ENCODE results near the gene MEA1.

Gene MEA1

DNA sequence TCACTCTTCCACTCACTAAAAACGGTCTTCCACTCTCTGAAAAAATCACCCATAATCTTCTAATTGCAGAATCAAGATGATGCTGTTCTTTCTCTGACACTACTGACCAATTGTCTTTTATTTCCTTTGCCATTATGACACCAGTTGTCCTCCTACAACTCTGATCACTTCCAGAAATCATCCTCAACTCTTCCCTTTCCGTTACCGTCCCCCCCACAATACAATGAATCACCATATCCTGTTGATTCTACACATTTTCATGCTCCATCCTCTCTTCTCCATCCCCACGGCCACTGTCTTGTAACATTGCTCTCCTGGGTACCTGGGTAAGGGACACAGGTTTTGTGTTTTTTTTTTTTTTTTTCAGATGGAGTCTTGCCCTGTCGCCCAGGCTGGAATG is 31.9 kb downstream of the MEA1 start:
- no peak overlapping the region for H3K4me3 ChIP-seq (ENCODE audit: low read depth, low read length)
- no peak for DNase-seq (ENCODE audit: low read depth)

DNA sequence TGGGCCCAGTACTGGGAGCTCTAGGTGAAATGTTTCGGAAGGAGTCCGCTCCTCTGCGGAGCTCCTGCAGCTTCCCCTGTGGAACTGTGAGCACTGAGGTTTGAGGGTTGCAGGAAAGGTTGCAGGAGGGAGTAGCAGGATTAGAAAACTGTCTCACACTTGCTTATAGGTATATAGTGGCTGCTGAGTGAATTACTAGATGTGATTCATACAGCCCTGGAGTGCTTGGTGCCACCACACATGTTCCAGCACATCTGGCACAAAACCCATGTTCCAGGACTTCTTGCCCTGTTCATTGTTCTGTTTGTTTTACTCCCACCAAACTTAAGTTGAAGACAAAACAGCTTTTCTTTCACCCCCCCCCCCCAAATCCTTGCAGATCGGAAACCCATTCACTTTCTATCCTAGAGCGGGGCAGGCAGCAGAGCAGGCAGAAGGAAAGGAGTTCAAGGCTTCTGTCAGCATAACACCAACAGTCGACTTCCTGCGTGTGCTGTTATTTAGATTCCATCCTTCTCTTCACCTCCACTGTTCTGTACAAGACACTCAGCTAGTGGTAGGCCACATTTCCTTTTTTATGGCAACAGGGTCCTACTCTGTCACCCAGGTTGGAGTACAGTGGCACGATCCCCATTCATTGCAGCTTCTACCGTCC is 34.1 kb downstream of the MEA1 start:
- peak overlapping the region; percentile 79 for H3K4me3 ChIP-seq (ENCODE audit: low read depth, low read length)
- no peak for DNase-seq (ENCODE audit: low read depth)

DNA sequence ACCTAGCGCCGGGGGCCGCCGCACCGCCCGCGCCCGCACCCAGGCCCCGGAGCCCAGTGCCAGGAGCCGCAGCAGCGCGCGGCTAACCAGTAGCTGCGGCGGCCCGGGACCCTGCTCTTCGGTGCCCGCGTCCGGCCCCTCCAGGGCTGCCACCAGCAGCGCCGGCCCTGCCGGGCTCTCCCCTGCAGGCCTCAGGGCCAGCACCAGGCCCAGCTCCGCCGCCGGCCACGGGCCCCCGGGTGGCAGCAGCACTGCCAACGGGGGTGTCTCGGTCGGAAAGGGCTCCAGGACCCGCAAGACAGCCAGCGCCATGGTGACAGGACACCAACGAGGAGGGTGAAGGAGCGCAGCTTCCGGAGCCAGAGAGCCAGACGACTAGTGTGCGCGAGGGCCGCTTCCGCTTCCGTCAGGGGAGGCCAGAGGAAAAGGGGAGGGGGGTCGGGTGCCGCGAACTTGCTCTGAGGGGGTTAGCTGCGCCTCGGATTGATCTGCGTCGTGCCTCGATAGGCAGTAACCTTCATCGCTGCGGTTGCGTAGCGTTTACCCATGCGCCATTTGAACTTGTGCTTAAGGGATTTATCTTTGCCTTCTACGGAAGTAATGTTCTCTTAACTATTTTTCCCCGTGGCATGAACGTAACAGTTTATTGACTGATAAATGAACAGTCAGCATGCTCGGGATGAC is 34.8 kb downstream of the MEA1 start, which contains the start of gene PEX6:
Gene PEX6 (minus strand): TSS at position 343 of the 684 bp plus-strand sequence. CDS start 31 bp downstream, at position 312.
- H3K4me3 ChIP-seq (ENCODE audit: low read depth, low read length), result peak within 1 kb of the TSS; percentile 79
- DNase-seq (ENCODE audit: low read depth), result peak; percentile 59

GRCh38 chr6:42978487-42978838 is 35.3 kb downstream of the MEA1 start:
- peak overlapping the region; percentile 79 for H3K4me3 ChIP-seq (ENCODE audit: low read depth, low read length)
- DNase-seq (ENCODE audit: low read depth), result no peak

DNA sequence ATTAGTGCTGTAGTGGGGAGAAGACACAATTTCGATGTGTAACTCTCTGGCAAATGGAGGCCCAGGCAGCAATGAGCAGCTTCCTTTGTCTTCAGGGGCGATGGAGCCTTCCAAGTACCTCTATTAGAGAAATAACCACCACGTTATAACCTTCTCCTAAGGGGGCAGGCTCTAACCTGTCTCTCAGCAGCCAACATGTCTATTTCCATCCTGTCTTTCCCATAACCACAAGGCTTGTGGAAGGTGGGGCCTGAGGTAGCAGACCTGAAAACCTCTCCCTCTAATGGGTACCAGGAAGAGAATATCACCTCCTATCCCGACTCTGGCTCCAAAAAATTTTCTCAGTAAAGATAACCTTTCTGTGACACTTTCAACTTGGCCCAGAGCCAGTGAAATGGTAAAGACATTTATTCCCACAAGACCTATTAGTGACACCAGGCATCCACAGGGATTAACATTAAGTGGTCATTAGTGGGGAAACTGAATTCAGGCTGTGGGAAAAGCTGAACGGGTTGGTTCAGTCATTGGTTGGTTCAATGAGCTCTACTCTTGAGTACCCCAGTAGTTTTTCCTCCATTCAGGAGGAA is 38.7 kb downstream of the MEA1 start:
- no peak overlapping the region for H3K4me3 ChIP-seq (ENCODE audit: low read depth, low read length)
- no peak for DNase-seq (ENCODE audit: low read depth)

DNA sequence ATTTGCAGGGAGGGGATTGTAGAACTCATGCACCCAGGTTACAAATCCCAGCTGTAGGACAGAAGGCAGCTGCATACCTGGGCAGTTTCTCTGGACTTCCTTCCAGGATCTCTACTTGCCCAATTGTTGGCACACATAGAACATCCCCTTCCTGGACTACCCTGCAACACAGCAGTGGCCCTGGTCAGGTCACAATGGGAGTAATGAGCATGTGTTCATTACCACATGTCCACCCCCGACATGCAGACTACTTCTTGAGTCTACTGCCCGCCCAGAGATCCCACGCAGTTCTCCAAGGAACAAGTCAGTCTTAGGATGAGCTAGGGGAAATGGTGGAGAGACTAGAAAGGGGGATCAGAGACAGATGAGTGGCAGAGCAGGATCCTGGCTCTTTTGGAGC is 39.8 kb downstream of the MEA1 start:
- no peak overlapping the region for H3K4me3 ChIP-seq (ENCODE audit: low read depth, low read length)
- DNase-seq (ENCODE audit: low read depth), result no peak

DNA sequence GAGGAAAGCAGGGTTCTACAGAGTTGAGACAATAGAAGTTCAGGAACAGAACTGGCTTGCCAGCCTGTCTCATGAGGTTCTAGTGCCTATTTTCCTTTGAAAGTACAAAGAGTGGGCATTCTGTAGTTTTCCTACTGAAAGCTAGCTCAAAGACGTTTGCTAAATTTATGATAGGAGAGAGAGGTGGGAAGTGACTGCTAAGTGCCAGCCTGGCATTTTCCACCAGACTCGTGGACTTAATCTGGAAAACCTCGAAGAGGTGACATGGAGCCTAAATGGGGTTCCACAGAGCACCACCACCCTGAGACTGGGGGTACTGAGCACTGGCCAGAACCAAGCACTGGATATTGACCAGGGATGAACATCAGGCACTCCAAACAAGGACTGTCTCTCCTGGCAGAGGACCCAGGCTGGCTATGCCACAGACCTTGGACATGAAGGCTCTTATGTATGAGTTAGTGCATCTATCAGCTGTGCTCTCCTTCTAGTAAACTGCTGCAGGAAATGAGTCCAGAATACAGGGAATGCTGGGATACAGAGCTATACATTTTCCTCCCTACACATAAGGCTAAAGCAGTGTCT is 41.9 kb downstream of the MEA1 start:
- DNase-seq (ENCODE audit: low read depth), result no peak
- H3K4me3 ChIP-seq (ENCODE audit: low read depth, low read length), result no peak overlapping the region

DNA sequence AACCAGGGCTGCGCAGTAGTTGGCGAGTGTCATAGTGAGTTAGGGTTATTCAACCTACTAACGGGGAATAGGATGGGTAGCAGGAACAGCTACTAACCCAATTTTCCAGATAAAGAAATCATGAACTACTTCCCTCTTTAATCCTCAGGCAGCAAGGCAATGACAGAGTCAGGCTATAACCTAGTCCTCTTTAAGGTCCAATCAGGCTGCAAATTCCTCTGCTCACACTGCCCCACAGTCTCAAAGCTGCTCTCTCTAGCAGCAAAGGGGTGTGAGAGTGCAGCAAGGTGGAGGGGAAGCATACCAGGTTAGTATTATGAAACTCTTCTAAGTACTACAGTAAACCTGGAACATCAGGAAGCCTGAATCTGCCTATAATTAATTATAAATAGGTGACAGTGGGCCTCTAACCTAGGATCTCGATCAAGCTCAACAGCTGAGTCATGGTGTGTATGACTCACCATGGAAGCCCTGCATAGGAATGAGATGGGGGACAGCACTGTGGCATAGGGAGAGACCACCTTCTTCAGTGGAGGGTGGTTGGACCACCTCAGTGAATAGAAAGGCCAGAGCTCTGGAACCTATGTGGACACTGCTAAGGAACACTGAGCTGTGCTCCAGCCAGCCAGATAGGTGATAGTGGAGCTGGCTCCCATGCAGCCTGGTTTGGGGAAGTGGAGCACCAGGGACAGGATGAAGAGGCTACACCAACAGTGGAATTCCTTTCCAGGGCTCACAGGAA is 42.7 kb downstream of the MEA1 start:
- DNase-seq (ENCODE audit: low read depth), result no peak
- H3K4me3 ChIP-seq (ENCODE audit: low read depth, low read length), result no peak overlapping the region

- no peak for DNase-seq (ENCODE audit: low read depth)
- H3K4me3 ChIP-seq (ENCODE audit: low read depth, low read length), result no peak overlapping the region
Observed at GRCh38 chr6:42969934-42970333, 43.8 kb downstream of the MEA1 start.

DNA sequence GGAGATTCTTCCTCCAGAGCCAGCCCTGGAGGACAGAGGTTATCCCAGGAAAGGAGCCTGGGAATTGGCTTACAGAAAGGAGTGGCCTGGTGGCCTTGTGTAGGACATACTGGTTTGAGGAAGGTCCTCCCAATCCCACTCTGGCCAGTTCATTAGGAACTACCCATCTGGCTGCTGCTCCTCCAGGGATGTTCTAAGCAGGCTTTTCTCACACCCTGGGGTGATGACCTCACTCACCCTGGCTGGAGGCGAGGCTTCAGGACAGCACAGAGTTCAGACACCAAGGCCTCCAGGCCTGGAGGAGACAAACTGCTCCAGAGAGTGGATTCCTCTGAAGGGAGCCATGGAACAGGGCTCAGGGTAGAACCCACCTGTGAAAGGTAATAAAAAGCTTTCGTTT is 44.3 kb downstream of the MEA1 start:
- DNase-seq (ENCODE audit: low read depth), result no peak

GRCh38 chr6:42968783-42969182 is 45.0 kb downstream of the MEA1 start:
- DNase-seq (ENCODE audit: low read depth), result no peak
- H3K4me3 ChIP-seq (ENCODE audit: low read depth, low read length), result no peak overlapping the region

More for the DNA sequence above, 44.3 kb downstream of the MEA1 start:
- no peak overlapping the region for H3K4me3 ChIP-seq (ENCODE audit: low read depth, low read length)

- DNase-seq (ENCODE audit: low read depth), result no peak
- no peak overlapping the region for H3K4me3 ChIP-seq (ENCODE audit: low read depth, low read length)
Observed at GRCh38 chr6:42968126-42968701, 45.5 kb downstream of the MEA1 start.

DNA sequence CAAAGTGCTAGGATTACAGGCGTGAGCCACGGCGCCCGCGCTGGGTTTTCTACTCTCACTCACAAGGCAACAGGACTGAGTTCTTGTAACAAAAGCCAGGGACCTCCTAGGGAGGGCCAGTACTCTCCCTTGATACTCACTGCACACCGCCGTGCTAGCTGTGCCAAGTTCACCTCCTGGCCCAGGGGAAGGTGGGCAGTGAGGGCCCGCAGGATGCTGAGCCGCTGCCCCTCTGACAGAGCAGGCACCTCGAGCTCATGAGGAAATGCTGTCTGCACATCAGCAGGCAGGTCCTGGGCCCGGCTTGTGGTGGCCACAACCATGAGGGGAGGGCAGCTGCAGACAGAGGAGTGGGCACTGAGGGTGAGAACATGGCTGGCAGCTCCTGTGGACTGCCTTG is 46.5 kb downstream of the MEA1 start:
- H3K4me3 ChIP-seq (ENCODE audit: low read depth, low read length), result no peak overlapping the region
- no peak for DNase-seq (ENCODE audit: low read depth)

GRCh38 chr6:42966571-42966970 is 47.2 kb downstream of the MEA1 start:
- DNase-seq (ENCODE audit: low read depth), result no peak
- H3K4me3 ChIP-seq (ENCODE audit: low read depth, low read length), result no peak overlapping the region

DNA sequence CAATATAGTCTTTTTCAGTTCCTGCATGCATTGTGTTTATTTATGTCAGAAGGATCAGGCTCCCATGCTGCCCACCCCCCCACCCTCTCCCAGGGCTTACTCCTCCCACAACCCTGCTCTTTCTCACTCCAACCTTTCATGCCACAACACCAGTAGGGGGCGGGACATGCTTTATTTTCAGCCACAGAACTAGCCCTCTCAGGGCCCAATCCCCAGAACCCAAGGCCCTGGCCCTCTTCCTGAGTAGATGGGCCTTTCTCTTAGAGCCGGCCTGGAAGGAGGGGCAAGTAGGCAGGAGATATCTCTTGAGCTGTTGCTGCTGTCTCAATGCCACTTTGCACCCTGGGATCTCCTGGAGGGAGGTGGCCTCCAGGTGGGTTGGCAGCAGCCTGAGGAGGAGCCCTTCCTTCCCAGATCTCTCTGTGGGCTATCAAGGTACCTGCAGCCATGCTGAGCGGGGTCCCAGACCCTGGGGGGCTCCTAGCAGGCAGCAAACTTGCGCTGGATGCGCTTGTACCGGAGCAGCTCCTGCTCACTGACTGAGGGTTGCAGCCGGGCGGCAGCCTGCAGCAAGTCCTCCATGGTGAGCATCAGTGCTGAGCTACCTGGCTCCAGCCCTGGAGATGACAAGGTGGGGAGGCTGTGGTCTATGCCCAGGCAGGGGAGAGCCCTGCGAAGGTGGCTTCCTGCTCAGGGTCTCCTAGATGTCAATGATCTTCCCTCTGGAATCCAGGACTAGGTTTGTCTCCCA is 49.7 kb downstream of the MEA1 start:
- H3K4me3 ChIP-seq (ENCODE audit: low read depth, low read length), result no peak overlapping the region
- no peak for DNase-seq (ENCODE audit: low read depth)

DNA sequence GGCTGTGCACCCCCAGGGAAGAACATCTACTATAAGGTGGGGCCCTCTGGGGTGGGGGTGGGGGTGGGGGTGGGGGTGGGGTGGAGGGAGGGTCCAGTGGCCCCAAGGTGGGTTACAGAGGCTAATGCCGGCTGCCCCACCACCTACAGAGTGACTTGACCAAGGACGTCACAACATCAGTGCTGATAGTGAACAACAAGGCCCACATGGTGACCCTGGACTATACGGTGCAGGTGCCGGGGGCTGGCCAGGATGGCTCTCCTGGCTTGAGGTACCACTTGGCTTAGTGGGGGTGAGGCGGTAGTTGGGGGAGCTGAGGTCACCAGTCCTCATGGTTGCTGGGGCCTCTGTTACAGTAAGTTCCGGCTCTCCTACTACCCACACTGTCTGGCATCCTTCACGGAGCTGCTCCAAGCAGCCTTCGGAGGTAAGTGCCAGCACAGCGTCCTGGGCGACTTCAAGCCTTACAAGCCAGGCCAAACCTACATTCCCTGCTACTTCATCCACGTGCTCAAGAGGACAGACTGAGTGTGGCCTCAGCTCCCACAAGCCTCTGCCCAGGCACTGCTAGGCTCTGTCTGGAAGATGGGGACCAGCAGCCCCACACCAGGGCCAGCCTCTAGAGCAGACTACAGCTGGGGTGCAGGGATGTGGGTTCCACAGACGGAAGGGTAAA is 50.4 kb downstream of the MEA1 start:
- DNase-seq (ENCODE audit: low read depth), result no peak
- no peak overlapping the region for H3K4me3 ChIP-seq (ENCODE audit: low read depth, low read length)

DNA sequence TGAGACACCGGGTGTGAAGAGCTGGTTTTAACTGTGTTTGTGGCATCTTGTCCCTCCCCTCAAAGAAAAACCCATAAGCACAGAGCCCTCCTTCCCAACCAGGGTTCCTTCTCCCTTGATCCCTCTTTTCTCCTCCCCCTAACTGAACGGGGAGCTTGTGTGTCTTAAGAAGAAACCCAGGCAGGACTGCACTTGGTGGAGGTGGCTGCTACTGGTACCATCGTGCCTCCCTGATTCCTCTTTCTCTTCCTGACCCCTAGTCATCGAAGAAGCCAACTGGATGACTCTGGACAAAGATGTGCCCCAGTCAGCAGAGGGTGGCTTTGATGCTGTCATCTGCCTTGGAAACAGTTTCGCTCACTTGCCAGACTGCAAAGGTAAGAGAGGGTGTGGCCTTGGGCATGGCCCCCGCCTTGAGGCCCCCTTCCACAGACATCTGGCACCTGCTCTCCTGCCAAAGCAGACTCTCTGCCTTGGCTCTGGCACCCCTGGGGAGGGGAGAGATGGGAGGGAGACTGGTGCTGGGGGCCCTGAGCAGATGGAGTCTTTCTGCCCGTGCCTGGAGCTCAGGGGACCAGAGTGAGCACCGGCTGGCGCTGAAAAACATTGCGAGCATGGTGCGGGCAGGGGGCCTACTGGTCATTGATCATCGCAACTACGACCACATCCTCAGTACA is 51.1 kb downstream of the MEA1 start:
- H3K4me3 ChIP-seq (ENCODE audit: low read depth, low read length), result no peak overlapping the region
- no peak for DNase-seq (ENCODE audit: low read depth)

GRCh38 chr6:42962096-42962495 is 51.6 kb downstream of the MEA1 start:
- no peak overlapping the region for H3K4me3 ChIP-seq (ENCODE audit: low read depth, low read length)
- DNase-seq (ENCODE audit: low read depth), result no peak
